NCI-H510A (cell line): ENCODE data around the gene SLC2A1.
A peak's percentile ranks its signal among the peaks of the same experiment; 100 is the strongest.
"Not testable (repeated sequence)": the region's sequence is repeated elsewhere in the genome, so short reads cannot be mapped to it uniquely, and the experiment has no call there.

Experiments used
- DNase-seq: peaks from one replicate; lab custom pipeline; 2025; lab: John Stamatoyannopoulos, UW

Gene SLC2A1

DNA sequence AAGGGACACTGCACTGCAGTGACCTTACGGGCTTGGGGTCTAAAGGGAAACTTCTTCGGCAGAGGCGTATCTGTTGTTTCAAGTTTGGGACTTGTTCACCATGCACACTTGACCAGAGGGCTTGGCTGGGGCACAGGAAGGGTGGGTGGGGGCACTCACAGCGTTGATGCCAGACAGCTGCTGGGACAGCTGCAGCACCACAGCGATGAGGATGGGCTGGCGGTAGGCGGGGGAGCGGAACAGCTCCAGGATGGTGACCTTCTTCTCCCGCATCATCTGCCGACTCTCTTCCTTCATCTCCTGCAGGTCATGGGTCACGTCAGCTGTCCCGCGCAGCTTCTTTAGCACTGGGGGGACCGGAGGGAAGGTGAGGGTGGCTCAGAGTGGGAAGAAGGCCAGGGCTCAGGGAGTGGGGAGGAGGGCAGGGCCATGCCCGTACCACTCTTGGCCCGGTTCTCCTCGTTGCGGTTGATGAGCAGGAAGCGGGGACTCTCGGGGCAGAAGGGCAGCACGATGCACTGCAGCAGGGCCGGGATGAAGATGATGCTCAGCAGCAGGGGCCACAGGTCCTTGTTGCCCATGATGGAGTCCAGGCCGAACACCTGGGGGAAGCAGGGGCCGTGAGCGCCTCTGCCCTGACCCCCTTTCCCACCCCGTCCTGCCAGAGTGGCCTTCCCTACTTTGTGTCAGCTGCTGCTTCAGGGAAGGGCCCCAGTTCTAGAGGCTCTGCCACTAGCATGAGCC lies 29.1 kb downstream of the SLC2A1 start:
- DNase-seq = no peak

DNA sequence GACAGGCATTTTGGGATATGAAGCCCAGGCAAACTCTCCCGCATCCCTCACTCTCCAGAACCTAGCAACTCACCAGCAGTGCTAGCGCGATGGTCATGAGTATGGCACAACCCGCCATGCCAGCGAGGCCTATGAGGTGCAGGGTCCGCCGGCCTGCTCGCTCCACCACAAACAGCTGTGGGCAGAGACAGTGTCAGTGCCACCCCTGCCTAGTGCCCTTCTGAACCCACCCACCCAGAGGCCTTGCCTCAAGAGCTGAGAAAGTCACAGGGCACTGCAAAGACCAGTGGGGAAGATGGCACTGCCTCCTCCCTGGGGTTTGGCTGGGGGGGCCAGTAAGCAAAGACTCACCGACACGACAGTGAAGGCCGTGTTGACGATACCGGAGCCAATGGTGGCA lies 29.8 kb downstream of the SLC2A1 start:
- DNase-seq = no peak

GRCh38 chr1:42927920-42928505 lies 30.7 kb downstream of the SLC2A1 start:
- DNase-seq = no peak

- no peak for DNase-seq
These were observed 31.3 kb downstream of the SLC2A1 start for GRCh38 chr1:42927274-42927841.

DNA sequence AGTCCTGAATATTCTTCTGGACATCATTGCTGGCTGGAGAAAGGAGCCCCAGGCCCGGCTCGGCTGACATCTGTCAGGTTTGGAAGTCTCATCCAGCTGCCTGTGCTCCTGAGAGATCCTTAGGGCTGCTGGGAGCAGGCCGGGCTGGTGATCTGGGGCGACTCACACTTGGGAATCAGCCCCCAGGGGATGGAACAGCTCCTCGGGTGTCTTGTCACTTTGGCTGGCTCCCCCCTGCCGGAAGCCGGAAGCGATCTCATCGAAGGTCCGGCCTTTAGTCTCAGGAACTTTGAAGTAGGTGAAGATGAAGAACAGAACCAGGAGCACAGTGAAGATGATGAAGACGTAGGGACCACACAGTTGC lies 31.8 kb downstream of the SLC2A1 start:
- no peak for DNase-seq

DNA sequence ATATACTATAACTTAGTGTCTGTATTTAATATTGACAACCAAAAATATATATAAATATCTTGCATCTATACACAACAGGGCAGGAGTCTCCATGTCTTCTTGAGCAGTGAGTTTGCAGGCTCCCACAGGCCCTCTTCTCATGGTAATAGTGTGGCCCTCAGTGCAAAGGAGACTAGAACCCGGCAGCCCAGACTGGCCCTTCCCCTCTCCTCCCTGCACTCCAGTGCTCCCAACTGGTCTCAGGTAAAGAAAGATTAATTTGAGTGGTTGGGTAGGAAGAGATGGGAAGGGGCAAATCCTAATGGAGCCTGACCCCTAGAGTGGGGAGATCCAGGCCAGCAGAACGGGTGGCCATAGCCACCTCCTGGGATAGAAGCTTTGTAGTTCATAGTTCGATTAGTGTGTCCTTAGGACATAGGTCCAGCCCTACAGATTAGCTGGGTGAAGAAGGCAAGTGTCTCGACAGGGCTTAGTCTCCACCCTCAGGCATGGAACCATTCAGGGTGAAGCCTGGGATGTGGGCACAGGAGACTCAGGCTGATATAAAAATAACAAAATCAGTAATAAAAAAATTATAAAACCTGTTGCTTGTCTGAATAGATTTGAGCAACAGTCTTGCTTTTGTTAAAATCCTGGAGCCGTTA lies 32.3 kb downstream of the SLC2A1 start:
- no peak for DNase-seq

- no peak for DNase-seq
These were observed 33.6 kb downstream of the SLC2A1 start for GRCh38 chr1:42924851-42925760.

DNA sequence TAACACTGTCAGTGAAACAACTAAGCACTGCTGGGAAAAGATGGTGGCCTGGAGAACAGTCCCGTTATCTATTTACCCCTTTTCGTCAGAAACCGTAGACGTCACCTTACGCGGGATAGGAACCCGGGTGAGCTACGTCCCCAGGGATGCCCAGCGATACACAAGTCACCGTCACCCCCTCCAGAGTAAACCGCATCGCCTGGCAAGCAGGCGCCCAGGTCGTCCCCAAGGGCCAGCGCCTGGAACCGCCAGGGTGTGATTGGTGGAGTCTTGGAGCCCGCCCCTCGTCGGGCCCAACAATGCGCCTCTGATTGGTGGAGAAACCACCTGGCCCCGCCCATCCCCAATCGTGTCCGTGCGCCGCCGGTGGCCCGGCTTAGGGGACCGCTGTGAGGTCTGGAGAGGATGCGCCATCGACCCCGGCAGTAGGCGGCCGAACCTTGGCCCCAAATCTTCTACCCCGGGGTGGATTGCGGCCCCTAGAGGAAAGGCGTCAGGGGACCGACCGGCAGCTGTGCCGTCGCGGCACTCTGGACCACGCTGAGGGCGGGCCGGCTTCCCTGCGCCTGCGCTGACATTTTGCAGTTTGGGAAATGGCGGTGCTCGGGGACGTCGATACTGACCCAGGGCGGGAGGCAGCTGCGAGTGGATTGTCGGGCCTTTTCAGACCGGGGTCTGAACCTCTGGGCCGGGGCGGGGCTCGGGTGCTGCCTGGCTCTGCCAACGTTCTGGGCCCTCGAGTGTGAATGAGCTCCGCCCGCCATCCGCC lies 34.4 kb downstream of the SLC2A1 start:
- peak; percentile 100 for DNase-seq

- no peak for DNase-seq
These were observed 35.1 kb downstream of the SLC2A1 start for GRCh38 chr1:42923367-42924081.

DNA sequence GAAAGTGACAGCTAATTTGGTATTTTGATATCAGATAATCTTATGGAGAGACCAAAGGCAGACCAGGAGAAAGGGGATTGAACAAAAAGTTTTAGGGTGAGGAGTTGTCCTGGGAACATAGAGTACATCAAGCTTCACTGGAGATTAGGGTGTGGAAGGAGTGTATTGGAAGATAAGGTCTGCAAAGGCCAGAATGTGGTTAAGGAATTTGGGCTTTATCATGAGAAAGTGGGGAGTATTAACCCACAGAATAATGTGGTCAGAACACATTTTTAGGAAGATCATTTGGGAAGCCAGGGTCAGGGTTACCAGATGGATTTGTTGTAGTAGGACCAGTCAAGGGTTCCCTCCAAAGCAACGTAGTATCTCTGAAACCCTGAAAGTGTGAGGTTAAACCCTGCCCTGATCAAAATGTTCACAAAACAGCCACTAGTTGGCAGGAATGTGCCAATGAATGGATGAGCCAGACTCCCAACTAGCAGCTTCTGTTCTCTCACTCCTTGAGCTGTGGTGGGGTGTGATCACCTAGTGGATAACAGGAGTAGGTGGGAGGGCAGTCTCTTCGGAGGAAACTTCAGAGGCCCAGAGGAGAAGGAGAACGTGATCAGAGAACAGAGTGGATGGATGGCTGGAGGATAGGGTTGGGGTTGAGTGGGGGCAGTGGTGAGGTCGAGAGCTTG lies 35.8 kb downstream of the SLC2A1 start:
- DNase-seq = peak; percentile 98

- no peak for DNase-seq
These were observed 36.9 kb downstream of the SLC2A1 start for GRCh38 chr1:42921769-42922168.

GRCh38 chr1:42919651-42920050 lies 39.0 kb downstream of the SLC2A1 start:
- not testable (repeated sequence) for DNase-seq

DNA sequence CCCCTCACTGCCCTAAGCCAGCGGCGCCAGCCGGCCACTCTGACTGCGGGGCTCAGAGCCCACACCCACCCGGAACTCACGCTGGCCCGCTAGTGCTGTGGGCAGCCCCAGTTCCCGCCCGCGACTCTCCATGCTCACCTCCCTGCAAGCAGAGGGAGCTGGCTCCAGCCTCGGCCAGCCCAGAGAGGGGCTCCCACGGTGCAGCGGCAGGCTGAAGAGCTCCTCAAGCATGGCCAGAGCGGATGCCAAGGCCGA lies 41.5 kb downstream of the SLC2A1 start:
- DNase-seq = no peak

- no peak for DNase-seq
These were observed 43.2 kb downstream of the SLC2A1 start for GRCh38 chr1:42915456-42915855.

DNA sequence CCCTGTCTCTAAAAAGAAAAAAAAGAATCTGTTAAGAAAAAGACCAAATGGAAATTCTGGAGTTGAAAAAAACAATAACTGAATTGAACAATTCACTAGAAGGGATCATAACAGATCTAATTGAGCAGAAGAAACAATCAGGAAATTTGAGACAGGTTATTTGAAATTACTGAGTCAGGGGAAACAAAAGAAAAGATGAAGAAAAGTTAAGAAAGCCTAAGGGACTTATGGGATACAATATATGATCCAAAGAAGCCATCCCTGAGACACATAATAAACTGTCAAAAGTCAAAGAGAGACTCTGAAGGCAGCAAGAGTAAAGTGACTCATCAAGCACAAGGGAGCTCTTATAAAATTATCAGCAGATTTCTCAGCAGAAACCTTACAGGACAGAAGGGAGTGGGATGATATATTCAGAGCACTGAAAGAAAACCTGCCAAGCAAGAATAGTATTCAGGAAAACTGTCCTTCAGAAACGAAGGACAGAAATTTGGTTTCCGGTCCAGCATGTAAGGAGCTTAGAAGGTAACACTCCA lies 44.5 kb downstream of the SLC2A1 start:
- no peak for DNase-seq

- DNase-seq = peak; percentile 75
These were observed 45.1 kb downstream of the SLC2A1 start for GRCh38 chr1:42913426-42914091.

- no peak for DNase-seq
These were observed 47.7 kb downstream of the SLC2A1 start for GRCh38 chr1:42910985-42911384.

DNA sequence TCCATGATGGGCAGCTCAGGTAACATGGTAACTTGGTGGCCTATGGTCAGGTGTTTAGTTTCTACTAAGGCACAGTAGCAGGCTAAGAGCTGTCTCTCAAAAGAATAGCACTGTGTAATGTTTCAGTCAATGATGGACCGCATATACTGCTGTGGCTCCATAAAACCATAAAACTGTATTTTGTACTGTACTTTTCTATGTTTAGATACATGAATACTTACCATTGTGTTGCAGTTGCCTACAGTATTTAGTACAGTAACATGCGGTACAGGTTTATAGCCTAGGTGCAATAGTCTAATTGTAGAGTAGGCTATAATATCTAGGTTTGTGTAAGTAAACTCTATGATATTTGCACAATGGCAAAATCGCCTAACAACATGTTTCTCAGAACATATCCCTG lies 50.6 kb downstream of the SLC2A1 start:
- DNase-seq = no peak

GRCh38 chr1:42904434-42904833 lies 54.2 kb downstream of the SLC2A1 start:
- no peak for DNase-seq

GRCh38 chr1:42899960-42900359 lies 58.7 kb downstream of the SLC2A1 start:
- not testable (repeated sequence) for DNase-seq
